ENCODE results near the gene CEP41.
"Not testable (repeated sequence)": the region's sequence is repeated elsewhere in the genome, so short reads cannot be mapped to it uniquely, and the experiment has no call there.

CEP41 gene

DNA sequence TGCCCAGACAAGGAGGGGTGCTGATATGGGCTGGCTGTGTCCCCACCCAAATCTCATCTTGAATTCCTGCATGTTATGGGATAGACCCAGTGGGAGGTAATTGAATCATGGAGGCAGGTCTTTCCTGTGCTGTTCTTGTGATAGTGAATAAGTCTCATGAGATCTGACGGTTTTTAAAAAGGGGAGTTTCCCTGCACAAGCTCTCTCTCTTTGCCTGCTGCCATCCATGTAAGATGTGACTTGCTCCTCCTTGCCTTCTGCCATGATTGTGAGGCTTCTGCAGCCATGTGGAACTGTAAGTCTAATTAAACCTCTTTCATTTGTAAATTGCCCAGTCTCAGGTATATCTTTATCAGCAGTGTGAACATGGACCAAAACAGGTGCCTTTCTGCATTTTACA is 64.4 kb downstream of the CEP41 start:
- H3K4me1 ChIP-seq (ENCODE audit: control insufficient read depth, insufficient read depth, low read length): peaks cover 38% of the 10 kb centered on the region
- not testable (repeated sequence) for H3K9me3 ChIP-seq (ENCODE audit: control insufficient read depth, low read length); DNase-seq (ENCODE audit: low read depth); H3K4me3 ChIP-seq (ENCODE audit: low read length); H3K36me3 ChIP-seq (ENCODE audit: control insufficient read depth, insufficient read depth, low read length, severe bottlenecking); H3K27me3 ChIP-seq (replicated peaks; ENCODE audit: control insufficient read depth, insufficient read depth, low read length); H3K9ac ChIP-seq (ENCODE audit: low read length)

DNA sequence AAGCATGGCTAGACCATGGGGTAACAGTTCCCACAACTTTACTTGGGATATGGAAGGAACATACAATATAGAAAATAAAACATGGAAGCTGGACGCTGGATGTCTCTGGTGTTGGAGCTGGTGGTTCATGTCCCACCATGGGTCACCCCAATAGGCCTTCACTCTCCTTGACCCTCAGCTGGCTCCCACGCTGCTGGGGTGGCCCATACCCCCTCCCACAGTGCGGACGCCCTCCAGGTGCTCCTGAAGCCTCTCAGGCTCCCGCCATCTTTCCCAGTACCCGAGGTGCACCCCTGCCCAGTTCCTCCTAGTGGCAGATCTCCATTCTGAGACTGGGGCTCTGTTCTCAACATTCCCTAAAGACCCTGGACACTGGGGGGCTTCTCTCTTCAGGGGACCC is 66.3 kb downstream of the CEP41 start:
- H3K27me3 ChIP-seq (replicated peaks; ENCODE audit: control insufficient read depth, insufficient read depth, low read length): no peaks in the 10 kb centered on the region
- H3K9me3 ChIP-seq (ENCODE audit: control insufficient read depth, low read length): peaks cover 10% of the 10 kb centered on the region
- H3K9ac ChIP-seq (ENCODE audit: low read length): peak overlapping the region; percentile 86
- no peaks in the 10 kb centered on the region for H3K36me3 ChIP-seq (ENCODE audit: control insufficient read depth, insufficient read depth, low read length, severe bottlenecking)
- DNase-seq (ENCODE audit: low read depth): no peak
- no peak overlapping the region for H3K4me3 ChIP-seq (ENCODE audit: low read length)
- peaks cover 48% of the 10 kb centered on the region for H3K4me1 ChIP-seq (ENCODE audit: control insufficient read depth, insufficient read depth, low read length)

DNA sequence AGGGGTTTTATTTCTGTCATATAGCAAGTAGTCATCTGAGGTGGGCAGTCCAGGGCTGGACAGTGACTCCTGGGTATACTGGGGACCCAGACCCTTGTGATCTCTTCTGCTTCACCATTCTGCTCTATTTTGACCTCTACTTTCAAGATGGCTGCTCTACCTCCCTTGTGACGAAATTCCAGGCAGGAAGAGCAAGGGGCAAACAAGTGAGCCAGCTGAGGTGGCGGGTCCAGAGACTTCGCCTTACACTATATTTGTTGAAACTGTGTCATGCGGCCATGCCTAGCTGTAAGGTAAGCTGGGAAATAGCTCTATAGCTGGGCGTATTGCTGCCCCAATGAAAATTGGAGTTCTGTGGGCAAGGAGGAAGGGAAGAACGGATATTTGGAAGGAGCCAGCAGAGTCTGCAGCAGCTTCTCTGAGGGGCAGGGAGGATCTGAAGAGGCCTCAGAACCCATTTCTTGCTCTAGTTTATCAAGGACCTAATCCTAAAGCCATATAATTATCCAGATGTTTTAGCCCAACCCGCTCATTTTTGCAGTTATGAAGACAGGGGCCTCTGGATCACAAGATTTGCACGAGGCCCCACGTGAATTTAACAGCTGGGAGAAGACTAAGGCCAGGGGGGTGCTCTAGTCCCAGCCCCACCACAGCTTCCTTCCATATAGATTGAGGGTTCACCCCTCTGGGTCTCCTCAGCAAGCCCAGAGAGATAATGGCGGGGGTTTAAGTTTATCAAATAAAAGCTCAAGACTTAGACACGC is 68.2 kb downstream of the CEP41 start:
- H3K9me3 ChIP-seq (ENCODE audit: control insufficient read depth, low read length): peaks cover 10% of the 10 kb centered on the region
- H3K9ac ChIP-seq (ENCODE audit: low read length): peak overlapping the region; percentile 86
- no peak for DNase-seq (ENCODE audit: low read depth)
- H3K4me1 ChIP-seq (ENCODE audit: control insufficient read depth, insufficient read depth, low read length): peaks cover 58% of the 10 kb centered on the region
- H3K36me3 ChIP-seq (ENCODE audit: control insufficient read depth, insufficient read depth, low read length, severe bottlenecking): no peaks in the 10 kb centered on the region
- no peaks in the 10 kb centered on the region for H3K27me3 ChIP-seq (replicated peaks; ENCODE audit: control insufficient read depth, insufficient read depth, low read length)
- H3K4me3 ChIP-seq (ENCODE audit: low read length): peak overlapping the region; percentile 4

DNA sequence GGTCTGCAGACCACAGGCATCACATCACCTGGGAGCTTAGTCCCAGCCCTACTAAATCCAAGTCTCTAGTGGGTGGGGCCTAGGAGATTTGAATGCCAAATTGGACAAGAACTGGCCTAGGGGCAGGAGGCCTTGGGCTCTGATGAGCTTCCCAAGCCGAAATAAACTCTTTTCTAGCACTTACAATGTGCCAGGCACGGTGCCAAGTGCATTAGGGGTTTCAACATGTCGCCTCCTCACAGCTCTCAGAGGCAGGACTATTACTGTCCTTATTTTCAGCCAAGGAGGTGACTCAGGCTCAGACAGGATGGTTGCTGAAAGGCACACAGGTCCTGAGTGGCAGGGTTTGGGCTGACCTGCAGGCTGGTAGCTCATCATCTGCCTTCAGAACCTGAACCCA is 69.8 kb downstream of the CEP41 start:
- peaks cover 3% of the 10 kb centered on the region for H3K9me3 ChIP-seq (ENCODE audit: control insufficient read depth, low read length)
- peaks cover 67% of the 10 kb centered on the region for H3K4me1 ChIP-seq (ENCODE audit: control insufficient read depth, insufficient read depth, low read length)
- no peaks in the 10 kb centered on the region for H3K27me3 ChIP-seq (replicated peaks; ENCODE audit: control insufficient read depth, insufficient read depth, low read length)
- H3K9ac ChIP-seq (ENCODE audit: low read length): peak overlapping the region; percentile 27
- no peaks in the 10 kb centered on the region for H3K36me3 ChIP-seq (ENCODE audit: control insufficient read depth, insufficient read depth, low read length, severe bottlenecking)
- no peak for DNase-seq (ENCODE audit: low read depth)
- H3K4me3 ChIP-seq (ENCODE audit: low read length): no peak overlapping the region

DNA sequence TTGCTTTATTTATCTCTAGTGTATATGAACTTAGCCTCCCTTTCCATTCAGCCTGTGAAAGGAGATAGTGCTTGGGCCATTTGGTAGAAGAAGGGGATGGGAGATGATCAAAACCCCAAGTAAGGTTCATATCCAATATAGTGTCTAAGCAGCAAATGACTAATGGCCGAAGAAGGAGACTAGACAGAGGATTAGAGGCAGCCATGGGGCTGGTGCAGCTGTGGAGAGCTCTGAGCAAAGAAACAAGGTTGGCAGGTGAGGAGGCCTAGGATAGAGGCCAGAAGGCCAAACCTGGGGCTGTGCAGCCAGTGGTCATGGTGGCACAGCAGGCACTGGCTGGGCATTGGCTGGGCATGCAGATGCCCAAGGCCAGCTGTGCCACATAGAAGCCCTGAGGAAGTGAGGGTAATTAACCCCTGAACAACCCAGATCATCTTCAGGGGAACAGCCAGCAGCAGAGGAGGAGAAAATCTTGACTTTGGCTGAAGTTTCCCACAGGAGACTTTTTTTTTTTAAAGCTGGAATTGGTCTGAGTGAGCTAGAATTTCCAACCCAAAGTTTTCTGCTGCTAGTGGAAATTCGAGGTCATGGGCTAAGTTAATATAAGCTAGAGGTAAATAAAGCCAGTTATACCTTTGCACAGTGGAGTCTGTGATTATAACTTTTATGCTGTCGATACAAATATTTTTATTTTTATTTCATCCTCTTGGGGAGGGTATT is 70.8 kb downstream of the CEP41 start:
- no peak for DNase-seq (ENCODE audit: low read depth)
- Histone ChIP-seq H3K4me3 (ENCODE audit: low read length) (peak overlapping the region; percentile 12), H3K36me3 (ENCODE audit: control insufficient read depth, insufficient read depth, low read length, severe bottlenecking) (no peaks in the 10 kb centered on the region), H3K4me1 (ENCODE audit: control insufficient read depth, insufficient read depth, low read length) (peaks cover 74% of the 10 kb centered on the region), H3K27me3 (replicated peaks; ENCODE audit: control insufficient read depth, insufficient read depth, low read length) (no peaks in the 10 kb centered on the region), H3K9ac (ENCODE audit: low read length) (peak overlapping the region; percentile 51), H3K9me3 (ENCODE audit: control insufficient read depth, low read length) (no peaks in the 10 kb centered on the region)

DNA sequence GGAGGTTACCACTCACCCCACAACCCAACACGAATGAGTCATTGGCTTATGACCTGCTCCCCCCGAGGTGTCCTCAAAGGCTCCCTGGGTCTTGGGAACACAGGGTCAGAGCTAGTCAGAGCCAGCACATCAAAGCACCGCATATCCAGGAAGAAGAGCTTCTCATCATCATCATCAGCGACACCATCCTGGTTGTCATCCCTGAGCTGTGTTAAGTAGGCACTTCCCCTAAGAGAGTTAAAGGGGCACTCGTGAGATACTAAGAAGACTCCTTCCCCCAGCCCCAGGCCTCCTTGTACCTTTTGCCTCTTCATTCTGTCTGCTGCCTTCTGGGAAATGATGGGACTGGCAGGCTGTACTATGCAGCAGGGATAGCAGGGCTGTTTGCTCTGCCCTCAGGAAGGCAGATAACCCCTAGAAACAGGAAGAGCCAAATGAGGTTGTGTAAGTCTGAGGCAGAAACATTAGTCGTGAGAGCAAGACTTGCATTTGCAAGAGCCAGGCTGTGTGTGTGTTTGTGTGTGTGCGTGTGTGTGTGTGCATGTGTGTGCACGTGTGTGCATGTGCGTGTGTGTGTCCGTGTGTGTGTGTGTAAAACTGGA is 71.6 kb downstream of the CEP41 start:
- Histone ChIP-seq H3K27me3 (replicated peaks; ENCODE audit: control insufficient read depth, insufficient read depth, low read length) (no peaks in the 10 kb centered on the region), H3K4me1 (ENCODE audit: control insufficient read depth, insufficient read depth, low read length) (peaks cover 79% of the 10 kb centered on the region), H3K9me3 (ENCODE audit: control insufficient read depth, low read length) (no peaks in the 10 kb centered on the region), H3K4me3 (ENCODE audit: low read length) (peak overlapping the region; percentile 12), H3K36me3 (ENCODE audit: control insufficient read depth, insufficient read depth, low read length, severe bottlenecking) (no peaks in the 10 kb centered on the region), H3K9ac (ENCODE audit: low read length) (peak overlapping the region; percentile 51)
- no peak for DNase-seq (ENCODE audit: low read depth)

DNA sequence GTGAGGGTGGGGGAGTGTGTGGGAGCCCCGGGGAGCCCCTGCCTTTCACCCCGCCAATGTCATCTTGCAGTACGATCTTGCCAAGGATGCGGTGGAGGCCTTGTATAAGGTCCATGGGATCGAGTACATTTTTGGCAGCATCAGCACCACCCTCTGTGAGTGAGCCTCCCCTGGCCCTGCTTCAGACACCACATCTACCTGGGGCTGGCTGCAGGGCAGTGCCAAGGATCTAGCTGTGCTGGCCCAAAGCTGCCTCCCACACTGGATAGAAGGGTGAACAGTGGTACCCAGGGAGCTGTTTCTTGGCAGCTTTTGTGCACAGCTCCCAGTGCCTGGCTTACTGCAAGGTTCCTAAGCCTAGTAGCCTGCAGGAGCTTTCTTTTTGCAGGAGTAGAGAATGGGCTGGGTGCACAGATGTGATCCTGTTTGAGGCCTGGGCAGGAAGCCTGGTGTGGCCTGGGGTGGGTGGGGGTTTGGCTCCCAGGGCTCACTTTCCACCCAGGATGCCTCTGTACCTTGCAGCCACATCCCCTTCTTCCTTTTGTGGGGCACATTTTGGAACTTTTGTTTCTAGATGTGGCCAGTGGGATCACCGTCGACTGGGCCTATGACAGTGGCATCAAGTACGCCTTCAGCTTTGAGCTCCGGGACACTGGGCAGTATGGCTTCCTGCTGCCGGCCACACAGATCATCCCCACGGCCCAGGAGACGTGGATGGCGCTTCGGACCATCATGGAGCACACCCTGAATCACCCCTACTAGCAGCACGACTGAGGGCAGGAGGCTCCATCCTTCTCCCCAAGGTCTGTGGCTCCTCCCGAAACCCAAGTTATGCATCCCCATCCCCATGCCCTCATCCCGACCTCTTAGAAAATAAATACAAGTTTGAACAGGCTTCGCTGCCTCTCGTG is 72.7 kb downstream of the CEP41 start:
- peaks cover 78% of the 10 kb centered on the region for H3K4me1 ChIP-seq (ENCODE audit: control insufficient read depth, insufficient read depth, low read length)
- H3K27me3 ChIP-seq (replicated peaks; ENCODE audit: control insufficient read depth, insufficient read depth, low read length): no peaks in the 10 kb centered on the region
- no peak overlapping the region for H3K4me3 ChIP-seq (ENCODE audit: low read length)
- H3K36me3 ChIP-seq (ENCODE audit: control insufficient read depth, insufficient read depth, low read length, severe bottlenecking): no peaks in the 10 kb centered on the region
- H3K9ac ChIP-seq (ENCODE audit: low read length): no peak overlapping the region
- DNase-seq (ENCODE audit: low read depth): no peak
- no peaks in the 10 kb centered on the region for H3K9me3 ChIP-seq (ENCODE audit: control insufficient read depth, low read length)

DNA sequence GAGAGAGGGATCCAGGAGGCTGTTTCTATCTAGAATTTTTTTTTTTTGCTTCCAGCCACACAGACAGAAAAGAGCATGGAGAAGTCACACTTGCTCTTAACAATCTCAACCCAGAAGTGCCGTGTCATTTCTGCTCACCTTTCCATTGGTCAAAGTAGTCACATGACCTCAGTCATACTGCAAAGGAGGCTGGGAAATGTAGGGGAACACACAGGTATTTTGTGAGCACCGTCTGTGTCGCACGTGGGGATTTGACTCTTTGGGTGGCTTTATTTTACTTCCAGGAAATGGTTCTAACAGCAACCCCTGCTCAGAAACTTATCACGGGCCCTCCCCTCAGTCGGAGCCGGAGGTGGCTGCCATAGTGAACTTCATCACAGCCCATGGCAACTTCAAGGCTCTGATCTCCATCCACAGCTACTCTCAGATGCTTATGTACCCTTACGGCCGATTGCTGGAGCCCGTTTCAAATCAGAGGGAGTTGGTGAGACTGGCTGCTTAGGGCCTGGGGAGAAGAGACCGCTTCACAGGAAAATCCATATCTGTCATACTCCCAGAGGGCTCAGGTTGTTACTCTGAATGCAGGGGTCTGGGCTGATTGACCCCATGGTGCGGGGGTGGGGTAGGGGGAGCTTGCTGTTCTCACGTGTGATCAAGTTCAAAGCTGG is 73.6 kb downstream of the CEP41 start:
- H3K4me1 ChIP-seq (ENCODE audit: control insufficient read depth, insufficient read depth, low read length): peaks cover 71% of the 10 kb centered on the region
- H3K9me3 ChIP-seq (ENCODE audit: control insufficient read depth, low read length): no peaks in the 10 kb centered on the region
- no peak overlapping the region for H3K4me3 ChIP-seq (ENCODE audit: low read length)
- DNase-seq (ENCODE audit: low read depth): no peak
- H3K9ac ChIP-seq (ENCODE audit: low read length): no peak overlapping the region
- no peaks in the 10 kb centered on the region for H3K36me3 ChIP-seq (ENCODE audit: control insufficient read depth, insufficient read depth, low read length, severe bottlenecking)
- H3K27me3 ChIP-seq (replicated peaks; ENCODE audit: control insufficient read depth, insufficient read depth, low read length): no peaks in the 10 kb centered on the region

DNA sequence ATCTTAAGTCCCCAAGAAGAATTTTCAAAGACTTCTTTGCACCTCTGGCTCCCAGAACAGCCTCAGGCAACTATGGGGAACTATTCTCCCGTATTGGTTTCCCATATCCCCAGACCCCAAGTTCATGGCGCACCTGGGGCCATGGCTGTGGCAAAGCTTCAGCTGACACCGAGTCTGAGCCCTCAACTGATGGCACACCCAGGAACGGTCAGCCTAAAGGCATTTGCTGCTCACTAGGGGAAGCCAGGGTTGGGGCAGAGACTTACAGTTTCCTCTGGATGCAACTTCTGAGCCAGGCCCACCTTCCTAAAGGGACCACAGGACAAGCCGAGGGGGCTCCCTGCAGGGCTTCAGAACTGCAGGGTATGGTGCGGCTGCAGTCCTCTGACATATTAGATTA is 74.3 kb downstream of the CEP41 start:
- Histone ChIP-seq H3K27me3 (replicated peaks; ENCODE audit: control insufficient read depth, insufficient read depth, low read length) (no peaks in the 10 kb centered on the region), H3K9ac (ENCODE audit: low read length) (peak overlapping the region; percentile 48), H3K36me3 (ENCODE audit: control insufficient read depth, insufficient read depth, low read length, severe bottlenecking) (no peaks in the 10 kb centered on the region), H3K4me3 (ENCODE audit: low read length) (no peak overlapping the region), H3K4me1 (ENCODE audit: control insufficient read depth, insufficient read depth, low read length) (peaks cover 66% of the 10 kb centered on the region), H3K9me3 (ENCODE audit: control insufficient read depth, low read length) (no peaks in the 10 kb centered on the region)
- no peak for DNase-seq (ENCODE audit: low read depth)

DNA sequence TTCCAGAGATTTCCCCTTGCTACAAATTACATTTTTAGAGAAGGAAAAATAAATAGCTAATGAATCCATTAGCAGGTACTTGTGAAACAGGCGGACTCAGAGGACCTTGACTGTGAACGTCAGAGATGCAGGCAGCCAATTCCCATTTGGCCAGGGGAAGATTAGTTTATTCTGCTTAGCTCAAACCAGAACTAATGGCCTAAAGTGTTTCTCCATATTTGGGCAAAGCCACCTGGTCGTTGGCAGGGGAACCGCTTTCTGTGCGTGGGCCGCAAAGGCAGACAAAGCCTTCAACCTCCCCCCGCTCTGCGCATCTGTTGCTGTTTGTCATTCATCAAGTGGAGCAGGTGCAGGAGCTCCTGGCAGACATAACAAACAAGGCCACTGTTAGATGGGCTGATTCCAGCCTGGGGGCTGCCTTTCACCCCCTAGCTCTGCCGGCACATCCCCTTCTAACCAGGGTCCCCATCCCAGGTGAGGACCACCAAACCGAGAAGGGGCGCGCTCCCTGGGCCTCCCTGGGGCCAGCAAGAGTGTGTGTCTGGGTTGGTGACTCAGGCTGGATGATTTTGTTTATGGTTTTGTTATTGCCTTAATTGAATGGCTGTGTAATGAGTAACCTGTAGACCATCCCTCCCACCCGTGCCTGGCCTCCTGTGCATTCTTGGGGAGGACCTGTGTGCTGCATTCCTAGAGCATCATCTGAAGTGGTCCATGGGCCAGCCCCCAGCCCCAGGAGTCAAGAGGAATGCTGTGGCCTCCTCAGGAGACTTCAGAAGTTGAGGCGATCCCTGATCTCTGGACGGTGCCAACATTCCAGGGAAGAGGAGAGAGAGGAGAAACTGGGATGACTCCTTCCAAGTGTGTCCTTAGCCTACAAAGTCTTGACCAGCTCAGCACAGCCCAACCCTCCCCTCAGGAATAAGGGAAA is 75.0 kb downstream of the CEP41 start:
- no peak overlapping the region for H3K4me3 ChIP-seq (ENCODE audit: low read length)
- peak; percentile 41 for DNase-seq (ENCODE audit: low read depth)
- peaks cover 59% of the 10 kb centered on the region for H3K4me1 ChIP-seq (ENCODE audit: control insufficient read depth, insufficient read depth, low read length)
- H3K27me3 ChIP-seq (replicated peaks; ENCODE audit: control insufficient read depth, insufficient read depth, low read length): no peaks in the 10 kb centered on the region
- no peaks in the 10 kb centered on the region for H3K36me3 ChIP-seq (ENCODE audit: control insufficient read depth, insufficient read depth, low read length, severe bottlenecking)
- peak overlapping the region; percentile 48 for H3K9ac ChIP-seq (ENCODE audit: low read length)
- peaks cover 5% of the 10 kb centered on the region for H3K9me3 ChIP-seq (ENCODE audit: control insufficient read depth, low read length)

All from adipocyte (in vitro differentiated cells).